Placental epithelial cell (primary cell): ENCODE results near the gene NLRP7. TPM values are rescaled to one million over a fixed set of nuclear protein-coding genes. Genes with fewer than 3 reads are reported as not detected.

Experiments
- small RNA-seq: library from RNA; depleted of rRNA; stranded (forward); fragments of <200 nt; gene quantifications from one replicate; pipeline ENCODE3, GENCODE V24; 2012
- total RNA-seq: library from RNA; depleted of rRNA; stranded (reverse); fragments of >200 nt; gene quantifications from 2 replicates; pipeline ENCODE4 v1.2.3, GENCODE V29; 2012

NLRP7 gene
- 0.33 TPM in 1 of 2 replicates, not detected in the other for total RNA-seq

GRCh38 chr19:54947381-54947780, at the start of gene NLRP7:
TSS of gene NLRP7 (minus strand) at chr19:54947530.

GRCh38 chr19:54905803-54906511, 41.4 kb downstream of the NLRP7 start, which contains the start of gene NCR1:
TSS of gene NCR1 (plus strand) at chr19:54906148. CDS start at chr19:54906188, 40 bp downstream.

GRCh38 chr19:54873990-54874389, 73.3 kb downstream of the NLRP7 start, which contains the start of gene FCAR:
TSS of gene FCAR (plus strand) at chr19:54874235. CDS start at chr19:54874290, 55 bp downstream.

Small RNA genes lying within 50 kb of the gene (small RNA-seq; reads per million reads assigned to genes)
- gene AC011476.8: not detected

Other genes starting within 250 kb of the NLRP7 start
- gene KIR3DL3, start 223.1 kb downstream of the NLRP7 start, total RNA-seq: not detected in 2 replicates
- not detected in 2 replicates for gene KIR2DL3, start 209.0 kb downstream of the NLRP7 start, total RNA-seq
- gene KIR2DL1, start 177.7 kb downstream of the NLRP7 start, total RNA-seq: not detected in 2 replicates
- gene KIR2DL4, start 143.9 kb downstream of the NLRP7 start, total RNA-seq: not detected in 2 replicates
- not detected in 2 replicates for gene KIR3DL1, start 131.1 kb downstream of the NLRP7 start, total RNA-seq
- gene KIR2DS4, start 114.9 kb downstream of the NLRP7 start, total RNA-seq: not detected in 2 replicates
- under 0.01 TPM in 1 of 2 replicates, not detected in the other for gene KIR3DL2, start 97.1 kb downstream of the NLRP7 start, total RNA-seq
- gene FCAR, start 73.3 kb downstream of the NLRP7 start, total RNA-seq: not detected in 2 replicates
- not detected in 2 replicates for gene NCR1, start 41.4 kb downstream of the NLRP7 start, total RNA-seq
- gene NLRP2, start 18.8 kb upstream of the NLRP7 start, total RNA-seq: 21.2 and 23.0 TPM in 2 replicates
- gene GP6, start 90.7 kb upstream of the NLRP7 start, total RNA-seq: 0.39 and 1.8 TPM in 2 replicates
- gene RDH13, start 115.6 kb upstream of the NLRP7 start, total RNA-seq: 23.2 and 55.0 TPM in 2 replicates
- 45.9 and 64.6 TPM in 2 replicates for gene EPS8L1, start 128.3 kb upstream of the NLRP7 start, total RNA-seq
- gene PPP1R12C, start 170.1 kb upstream of the NLRP7 start, total RNA-seq: 53.4 and 55.2 TPM in 2 replicates
- 28.4 and 80.9 TPM in 2 replicates for gene TNNT1, start 201.7 kb upstream of the NLRP7 start, total RNA-seq
- gene TNNI3, start 210.2 kb upstream of the NLRP7 start, total RNA-seq: 0.43 TPM in 1 of 2 replicates, not detected in the other
- 0.76 TPM in 1 of 2 replicates, not detected in the other for gene DNAAF3, start 219.1 kb upstream of the NLRP7 start, total RNA-seq
- not detected in 2 replicates for gene SYT5, start 232.8 kb upstream of the NLRP7 start, total RNA-seq